IMR-90 (cell line): ENCODE measurements around the gene NR6A1. TPM values are rescaled to one million over a fixed set of nuclear protein-coding genes. Genes with fewer than 3 reads are reported as not detected.

Experiments used
- ATAC-seq: fragments of 200-7000 bp; cut with Tn5 transposase; 2 replicates; pipeline ENCODE4 v1.9.1; 2020; ENCODE audit warnings: low read depth, mild to moderate bottlenecking, moderate library complexity
- BruUV-seq: library from RNA; stranded (reverse); fragments of 400-500 nt; replicated peaks from 2 replicates; lab custom pipeline; 2021; lab: Mats Ljungman, UMichigan
- CTCF ChIA-PET: fragments of 300-600 bp; formaldehyde crosslinking; extraction: SDS; loops from one replicate; lab custom pipeline; 2021; ENCODE audit warnings: antibody characterized with exemption; lab: Yijun Ruan, JAX
- POLR2A ChIA-PET: fragments of 300-600 bp; sonication (Branson Sonifier 250); formaldehyde crosslinking; loops from one replicate; lab custom pipeline; 2022; ENCODE audit warnings: antibody characterized with exemption; ENCODE audit not compliant: unreplicated experiment; lab: Charles Lee
- DNase-seq: peaks from one replicate; pipeline ENCODE4 v3.0.0; 2013
- H2AFZ ChIP-seq: replicated peaks from 2 replicates; pipeline ENCODE3; 2013; ENCODE audit warnings: low read length, mild to moderate bottlenecking; ENCODE audit not compliant: poor library complexity
- H2AK5ac ChIP-seq: 2 replicates; pipeline ENCODE4 v1.6.1; 2013; ENCODE audit warnings: low read depth, low read length, inconsistent platforms
- H2AK9ac ChIP-seq: replicated peaks from 2 replicates; pipeline ENCODE3; 2013; ENCODE audit warnings: mild to moderate bottlenecking, low read depth, low read length, moderate library complexity; ENCODE audit not compliant: poor library complexity
- H2BK120ac ChIP-seq: 2 replicates; pipeline ENCODE4 v1.6.1; 2013; ENCODE audit warnings: low read depth, low read length, inconsistent platforms
- H2BK15ac ChIP-seq: 3 replicates; pipeline ENCODE4 v1.6.1; 2013; ENCODE audit warnings: low read depth, low read length, inconsistent platforms
- H2BK20ac ChIP-seq: 2 replicates; pipeline ENCODE4 v1.6.1; 2013; ENCODE audit warnings: low read depth, mild to moderate bottlenecking, inconsistent platforms, low read length, moderate library complexity
- H2BK5ac ChIP-seq: 2 replicates; pipeline ENCODE4 v1.6.1; 2013; ENCODE audit warnings: mild to moderate bottlenecking, low read depth, low read length, inconsistent platforms; ENCODE audit not compliant: poor library complexity, severe bottlenecking
- H3K14ac ChIP-seq: replicated peaks from 2 replicates; pipeline ENCODE4 v1.6.1; 2013; ENCODE audit warnings: low read depth, low read length, inconsistent platforms
- H3K18ac ChIP-seq: 2 replicates; pipeline ENCODE4 v1.6.1; 2013; ENCODE audit warnings: low read depth, low read length, control low read depth
- H3K23ac ChIP-seq: 2 replicates; pipeline ENCODE4 v1.6.1; 2013; ENCODE audit warnings: low read depth, low read length, inconsistent platforms
- H3K27ac ChIP-seq: 2 replicates; pipeline ENCODE4 v1.5.1; 2013; ENCODE audit warnings: mild to moderate bottlenecking, control low read depth, low read length; ENCODE audit not compliant: insufficient read depth
- H3K27me3 ChIP-seq: 2 replicates; pipeline ENCODE4 v1.6.1; 2013; ENCODE audit warnings: low read length; ENCODE audit not compliant: control insufficient read depth, insufficient read depth
- H3K36me3 ChIP-seq: 2 replicates; pipeline ENCODE4 v1.6.1; 2013; ENCODE audit warnings: low read length, mixed read lengths; ENCODE audit not compliant: control insufficient read depth, insufficient read depth
- H3K4ac ChIP-seq: 2 replicates; pipeline ENCODE4 v1.6.1; 2013; ENCODE audit warnings: low read depth, low read length, inconsistent platforms
- H3K4me1 ChIP-seq: 2 replicates; pipeline ENCODE4 v1.6.1; 2013; ENCODE audit warnings: low read length, mixed read lengths; ENCODE audit not compliant: control insufficient read depth, insufficient read depth
- H3K4me2 ChIP-seq: 2 replicates; pipeline ENCODE4 v1.6.1; 2013; ENCODE audit warnings: low read depth, mild to moderate bottlenecking, control low read depth, low read length, moderate library complexity
- H3K4me3 ChIP-seq: 2 replicates; pipeline ENCODE4 v1.5.1; 2013; ENCODE audit warnings: low read depth, mild to moderate bottlenecking, control low read depth, low read length, moderate library complexity; ENCODE audit not compliant: insufficient read depth
- H3K56ac ChIP-seq: 2 replicates; pipeline ENCODE4 v1.6.1; 2013; ENCODE audit warnings: low read length, inconsistent platforms; ENCODE audit not compliant: insufficient read depth; ENCODE audit errors: extremely low read depth
- H3K79me1 ChIP-seq, 2 experiments: 2 replicates each; pipeline ENCODE4 v1.6.1; 2013; ENCODE audit warnings: low read length in 2 of 2, inconsistent platforms in 1 of 2, low read depth in 1 of 2
- H3K9ac ChIP-seq: 2 replicates; pipeline ENCODE4 v1.6.1; 2013; ENCODE audit warnings: low read depth, low read length, control low read depth
- H3K9me1 ChIP-seq: 2 replicates; pipeline ENCODE4 v1.6.1; 2013; ENCODE audit warnings: low read length, inconsistent platforms; ENCODE audit not compliant: insufficient read depth
- H3K9me3 ChIP-seq: 2 replicates; pipeline ENCODE4 v1.6.1; 2013; ENCODE audit warnings: low read length; ENCODE audit not compliant: control insufficient read depth, insufficient read depth
- H4K20me1 ChIP-seq: 2 replicates; pipeline ENCODE4 v1.6.1; 2013; ENCODE audit warnings: low read length, inconsistent platforms; ENCODE audit not compliant: insufficient read depth
- H4K5ac ChIP-seq: 2 replicates; pipeline ENCODE4 v1.6.1; 2013; ENCODE audit warnings: mild to moderate bottlenecking, low read depth, low read length, control low read depth
- H4K8ac ChIP-seq, 2 experiments: 2 replicates each; pipeline ENCODE4 v1.6.1; 2013; ENCODE audit warnings: low read depth in 2 of 2, low read length in 2 of 2, control low read depth in 1 of 2, inconsistent platforms in 1 of 2
- H4K91ac ChIP-seq: 2 replicates; pipeline ENCODE4 v1.6.1; 2013; ENCODE audit warnings: low read depth, low read length, inconsistent platforms; ENCODE audit not compliant: insufficient read depth
- BHLHE40 ChIP-seq: fragments of 150-350 bp; IDR thresholded peaks from 2 replicates; pipeline ENCODE4 v1.6.1; 2016; ENCODE audit warnings: mild to moderate bottlenecking, low read depth, low read length
- CHD1 ChIP-seq: IDR thresholded peaks from 2 replicates; pipeline ENCODE4 v1.6.1; 2012; ENCODE audit warnings: low read depth, low read length, improper control_type of control experiment
- ELK1 ChIP-seq: fragments of 150-350 bp; IDR thresholded peaks from 2 replicates; pipeline ENCODE4 v1.6.1; 2016; ENCODE audit warnings: low read depth, mild to moderate bottlenecking, low read length, moderate library complexity, borderline replicate concordance
- MXI1 ChIP-seq: IDR thresholded peaks from 2 replicates; pipeline ENCODE4 v1.6.1; 2012; ENCODE audit warnings: low read depth, mild to moderate bottlenecking, low read length, moderate library complexity, borderline replicate concordance
- NFE2L2 ChIP-seq: fragments of 150-350 bp; IDR thresholded peaks from 2 replicates; pipeline ENCODE4 v1.6.1; 2016; ENCODE audit warnings: low read depth, mild to moderate bottlenecking, low read length
- POLR2A ChIP-seq: IDR thresholded peaks from 2 replicates; pipeline ENCODE4 v1.6.1; 2012; ENCODE audit warnings: mild to moderate bottlenecking, low read depth, low read length
- RFX5 ChIP-seq: IDR thresholded peaks from 2 replicates; pipeline ENCODE4 v1.8.0; 2012; ENCODE audit warnings: low read depth, mild to moderate bottlenecking, low read length, moderate library complexity
- SMC3 ChIP-seq: fragments of 150-350 bp; IDR thresholded peaks from 2 replicates; pipeline ENCODE4 v1.6.1; 2016; ENCODE audit warnings: low read depth, mild to moderate bottlenecking, antibody characterized with exemption, low read length, moderate library complexity
- USF2 ChIP-seq: fragments of 150-350 bp; IDR thresholded peaks from 2 replicates; pipeline ENCODE4 v1.6.1; 2017; ENCODE audit warnings: mild to moderate bottlenecking, antibody characterized with exemption, low read length, low read depth
- dilution Hi-C: fragments of 300-500 bp; cut with HindIII; formaldehyde crosslinking; loops from one replicate; pipeline ENCODE4 v1.14.3; 2018; ENCODE audit warnings: low sequenced_read_pairs; ENCODE audit not compliant: unreplicated experiment
- in situ Hi-C: fragments of 300-500 bp; cut with MboI; formaldehyde crosslinking; loops from 3 replicates; pipeline ENCODE4 v1.14.3; 2019; ENCODE audit warnings: low sequenced_read_pairs, inconsistent platforms, mixed read lengths
- intact Hi-C: fragments of 100-400 bp; cut with micrococcal nuclease; formaldehyde crosslinking; loops from 2 replicates; pipeline ENCODE4 v1.10.0; 2022
- polyA plus RNA-seq, 3 experiments: library from polyadenylated mRNA; depleted of rRNA; stranded (reverse); fragments of >200 nt; gene quantifications; 2 replicates each; pipeline ENCODE4 v1.2.3, GENCODE V29; 2012; ENCODE audit warnings: low replicate concordance in 1 of 3
- total RNA-seq: library from RNA; depleted of rRNA; stranded (reverse); fragments of >200 nt; gene quantifications from 2 replicates; pipeline ENCODE4 v1.2.3, GENCODE V29; 2012
- TF ChIP-seq, protein P1 (sequence below): conservative IDR thresholded peaks from 2 replicates; pipeline ENCODE4 v1.5.1; 2012; ENCODE audit warnings: mild to moderate bottlenecking, low read depth, low read length, improper control_type of control experiment

The NR6A1 gene
- total and polyA plus RNA-seq, 2 of the 4 experiments (the other 2 are of a cell fraction) = 0.14 to 0.36 TPM

DNA sequence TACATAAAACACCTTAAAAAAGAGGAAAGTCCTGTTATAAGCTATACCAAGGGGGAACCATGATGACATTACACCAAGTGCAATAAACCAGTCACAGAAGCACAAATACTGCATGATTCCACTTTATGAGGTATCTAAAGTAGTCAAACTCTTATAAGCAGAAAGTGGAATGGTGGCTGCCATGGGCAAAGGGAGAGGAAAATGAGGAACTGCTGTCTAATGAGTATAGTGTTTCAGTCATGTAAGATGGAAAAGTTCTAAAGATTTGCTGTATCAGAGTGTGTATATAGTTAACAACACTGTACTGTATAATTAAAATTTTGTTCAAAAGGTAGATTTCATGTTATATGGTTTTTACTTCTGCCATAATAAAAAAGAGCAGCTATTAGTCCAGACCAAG is 229.3 kb downstream of the NR6A1 start:
- intact Hi-C loops = no loop called here
- H4K91ac ChIP-seq = no peak overlapping the region
- no peaks in the 10 kb centered on the region for H3K4me1 ChIP-seq
- H4K8ac ChIP-seq = no peak overlapping the region
- H3K4me2 ChIP-seq = no peak overlapping the region
- in situ Hi-C loops = no loop called here
- H2BK20ac ChIP-seq = no peak overlapping the region
- H3K27ac ChIP-seq = no peak overlapping the region
- no peak overlapping the region for H2BK15ac ChIP-seq
- H4K20me1 ChIP-seq = no peaks in the 10 kb centered on the region
- H3K14ac ChIP-seq = no peak overlapping the region
- no peak overlapping the region for H2BK5ac ChIP-seq
- H4K5ac ChIP-seq = no peak overlapping the region
- no peak overlapping the region for H3K23ac ChIP-seq
- H2AK9ac ChIP-seq = no peak overlapping the region
- no peak overlapping the region for H3K9ac ChIP-seq
- no peaks in the 10 kb centered on the region for H3K79me1 ChIP-seq
- H3K4me3 ChIP-seq = no peak overlapping the region
- H3K27me3 ChIP-seq = peaks cover 17% of the 10 kb centered on the region
- no peaks in the 10 kb centered on the region for H3K36me3 ChIP-seq
- H2AFZ ChIP-seq = no peak overlapping the region
- BruUV-seq = no TSS peak
- TF ChIP-seq POLR2A (no peak), USF2 (no peak), MXI1 (no peak), NFE2L2 (no peak), ELK1 (no peak), SMC3 (no peak), CHD1 (no peak), RFX5 (no peak), BHLHE40 (no peak)
- TF ChIP-seq, protein P1, sequence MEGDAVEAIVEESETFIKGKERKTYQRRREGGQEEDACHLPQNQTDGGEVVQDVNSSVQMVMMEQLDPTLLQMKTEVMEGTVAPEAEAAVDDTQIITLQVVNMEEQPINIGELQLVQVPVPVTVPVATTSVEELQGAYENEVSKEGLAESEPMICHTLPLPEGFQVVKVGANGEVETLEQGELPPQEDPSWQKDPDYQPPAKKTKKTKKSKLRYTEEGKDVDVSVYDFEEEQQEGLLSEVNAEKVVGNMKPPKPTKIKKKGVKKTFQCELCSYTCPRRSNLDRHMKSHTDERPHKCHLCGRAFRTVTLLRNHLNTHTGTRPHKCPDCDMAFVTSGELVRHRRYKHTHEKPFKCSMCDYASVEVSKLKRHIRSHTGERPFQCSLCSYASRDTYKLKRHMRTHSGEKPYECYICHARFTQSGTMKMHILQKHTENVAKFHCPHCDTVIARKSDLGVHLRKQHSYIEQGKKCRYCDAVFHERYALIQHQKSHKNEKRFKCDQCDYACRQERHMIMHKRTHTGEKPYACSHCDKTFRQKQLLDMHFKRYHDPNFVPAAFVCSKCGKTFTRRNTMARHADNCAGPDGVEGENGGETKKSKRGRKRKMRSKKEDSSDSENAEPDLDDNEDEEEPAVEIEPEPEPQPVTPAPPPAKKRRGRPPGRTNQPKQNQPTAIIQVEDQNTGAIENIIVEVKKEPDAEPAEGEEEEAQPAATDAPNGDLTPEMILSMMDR = no peak
- no peak overlapping the region for H3K4ac ChIP-seq
- DNase-seq = no peak
- ChIA-PET POLR2A (no interaction called here), CTCF (interaction anchor here (0.6 kb wide), 1 partner anchor 168 kb away, joined by 3 read pairs; no protein-coding TSS in a partner anchor)
- H3K9me3 ChIP-seq = no peaks in the 10 kb centered on the region
- H2BK120ac ChIP-seq = no peak overlapping the region
- H3K56ac ChIP-seq = no peak overlapping the region
- dilution Hi-C loops = no loop called here
- H3K18ac ChIP-seq = no peak overlapping the region
- H2AK5ac ChIP-seq = no peak overlapping the region
- ATAC-seq = no peak
- H3K9me1 ChIP-seq = no peaks in the 10 kb centered on the region
